ENCODE results near the gene EXOC6B. TPM values are rescaled to one million over a fixed set of nuclear protein-coding genes. Genes with fewer than 3 reads are reported as not detected.

Gene EXOC6B
- total RNA-seq, 2 donors from 2014 or later: 16.6 to 36.6 TPM

GRCh38 chr2:72413716-72414115 is 412.1 kb downstream of the EXOC6B start:
- intact Hi-C loops (cut with DNase I): no loop called here
- Histone ChIP-seq H3K27ac (no peak overlapping the region), H3K27me3 (replicated peaks; ENCODE audit: insufficient read depth) (no peaks in the 10 kb centered on the region), H3K4me3 (no peak overlapping the region), H3K4me1 (replicated peaks) (no peaks in the 10 kb centered on the region), H3K36me3 (no peaks in the 10 kb centered on the region), H3K9me3 (no peaks in the 10 kb centered on the region)
- no peak for DNase-seq (ENCODE audit: low spot score)
- no peak for TF ChIP-seq POLR2A (IDR thresholded peaks at IDR 0.05)
- 81% methylated on average over 1 of the region's 1 CpG for WGBS

DNA sequence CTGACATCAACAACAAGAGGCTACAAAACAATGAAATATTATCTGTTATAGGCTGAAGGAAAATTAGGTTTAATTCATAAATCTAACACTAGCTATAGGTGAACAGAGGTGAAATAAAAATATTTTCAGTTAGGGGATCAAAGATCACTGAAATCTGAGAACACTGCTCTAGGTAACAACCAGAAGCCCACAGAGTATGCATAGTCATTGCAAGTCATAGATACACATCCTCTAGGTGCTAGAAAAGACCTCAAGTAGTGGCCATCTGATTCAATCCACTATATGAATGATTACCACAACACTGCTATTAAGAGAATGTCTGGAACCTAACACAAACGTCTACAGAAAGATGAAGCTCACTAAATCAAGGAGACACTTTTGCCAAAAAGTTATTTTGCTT is 413.6 kb downstream of the EXOC6B start:
- Histone ChIP-seq H3K4me1 (replicated peaks) (no peaks in the 10 kb centered on the region), H3K36me3 (no peaks in the 10 kb centered on the region), H3K9me3 (no peaks in the 10 kb centered on the region), H3K27ac (no peak overlapping the region), H3K27me3 (replicated peaks; ENCODE audit: insufficient read depth) (no peaks in the 10 kb centered on the region), H3K4me3 (no peak overlapping the region)
- no peak for DNase-seq (ENCODE audit: low spot score)
- WGBS: 69% methylated on average over 1 of the region's 1 CpG
- no peak for TF ChIP-seq POLR2A (IDR thresholded peaks at IDR 0.05)
- TF ChIP-seq, protein P1, sequence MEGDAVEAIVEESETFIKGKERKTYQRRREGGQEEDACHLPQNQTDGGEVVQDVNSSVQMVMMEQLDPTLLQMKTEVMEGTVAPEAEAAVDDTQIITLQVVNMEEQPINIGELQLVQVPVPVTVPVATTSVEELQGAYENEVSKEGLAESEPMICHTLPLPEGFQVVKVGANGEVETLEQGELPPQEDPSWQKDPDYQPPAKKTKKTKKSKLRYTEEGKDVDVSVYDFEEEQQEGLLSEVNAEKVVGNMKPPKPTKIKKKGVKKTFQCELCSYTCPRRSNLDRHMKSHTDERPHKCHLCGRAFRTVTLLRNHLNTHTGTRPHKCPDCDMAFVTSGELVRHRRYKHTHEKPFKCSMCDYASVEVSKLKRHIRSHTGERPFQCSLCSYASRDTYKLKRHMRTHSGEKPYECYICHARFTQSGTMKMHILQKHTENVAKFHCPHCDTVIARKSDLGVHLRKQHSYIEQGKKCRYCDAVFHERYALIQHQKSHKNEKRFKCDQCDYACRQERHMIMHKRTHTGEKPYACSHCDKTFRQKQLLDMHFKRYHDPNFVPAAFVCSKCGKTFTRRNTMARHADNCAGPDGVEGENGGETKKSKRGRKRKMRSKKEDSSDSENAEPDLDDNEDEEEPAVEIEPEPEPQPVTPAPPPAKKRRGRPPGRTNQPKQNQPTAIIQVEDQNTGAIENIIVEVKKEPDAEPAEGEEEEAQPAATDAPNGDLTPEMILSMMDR (IDR thresholded peaks at IDR 0.05): no peak
- TF ChIP-seq POLR2AphosphoS5 (IDR thresholded peaks at IDR 0.05): no peak
- intact Hi-C loops (cut with DNase I): no loop called here

DNA sequence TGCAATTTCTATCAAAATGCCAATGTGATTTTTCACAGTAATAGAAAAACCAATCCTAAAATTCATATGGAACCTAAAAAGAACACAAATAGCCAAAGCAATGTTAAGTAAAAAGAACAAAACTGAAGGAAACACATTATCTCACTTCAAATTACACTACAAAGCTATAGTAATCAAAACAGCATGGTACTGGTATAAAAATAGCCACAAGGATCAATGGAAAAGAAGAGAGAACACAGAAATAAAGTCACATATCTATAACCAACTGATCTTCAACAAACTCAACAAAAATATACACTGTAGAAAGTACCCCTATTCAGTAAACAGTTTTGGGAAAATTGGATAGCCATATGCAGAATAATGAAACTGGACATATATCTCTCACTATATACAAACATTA is 426.0 kb downstream of the EXOC6B start:
- no peaks in the 10 kb centered on the region for H3K4me1 ChIP-seq (replicated peaks)
- intact Hi-C loops (cut with DNase I): no loop called here

DNA sequence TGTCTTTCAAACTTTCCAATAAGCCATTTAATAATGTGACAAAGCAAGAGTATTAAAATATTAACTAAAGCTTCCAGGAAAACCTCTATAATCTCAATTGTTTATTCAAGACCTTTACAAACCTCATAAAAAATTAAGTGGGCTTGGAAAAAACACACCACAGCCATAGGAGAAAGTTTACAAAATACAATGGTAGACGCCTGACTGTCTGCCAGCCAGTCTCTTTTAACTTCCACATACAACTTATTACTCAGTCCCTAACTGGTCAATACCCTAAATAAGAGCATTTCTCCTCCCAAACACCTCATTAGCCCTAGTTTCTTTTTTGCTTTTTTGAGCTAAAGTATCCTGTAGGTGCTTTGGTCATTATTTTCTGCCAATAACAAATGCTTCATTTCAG is 430.7 kb downstream of the EXOC6B start:
- Histone ChIP-seq H3K4me3 (no peak overlapping the region), H3K27me3 (replicated peaks; ENCODE audit: insufficient read depth) (no peaks in the 10 kb centered on the region), H3K27ac (no peak overlapping the region), H3K36me3 (no peaks in the 10 kb centered on the region), H3K4me1 (replicated peaks) (no peaks in the 10 kb centered on the region), H3K9me3 (no peaks in the 10 kb centered on the region)
- no peak for DNase-seq (ENCODE audit: low spot score)
- WGBS: 28% methylated on average over 1 of the region's 1 CpG
- TF ChIP-seq POLR2A (IDR thresholded peaks at IDR 0.05) (no peak), POLR2AphosphoS5 (IDR thresholded peaks at IDR 0.05) (no peak)
- TF ChIP-seq, protein P1 (IDR thresholded peaks at IDR 0.05): no peak
- intact Hi-C loops (cut with DNase I): no loop called here

More for the DNA sequence above, 426.0 kb downstream of the EXOC6B start:
- no peak for DNase-seq (ENCODE audit: low spot score)
- Histone ChIP-seq H3K27me3 (replicated peaks; ENCODE audit: insufficient read depth) (no peaks in the 10 kb centered on the region), H3K4me3 (no peak overlapping the region), H3K9me3 (no peaks in the 10 kb centered on the region), H3K36me3 (no peaks in the 10 kb centered on the region), H3K27ac (no peak overlapping the region)
- TF ChIP-seq POLR2AphosphoS5 (IDR thresholded peaks at IDR 0.05) (no peak), POLR2A (IDR thresholded peaks at IDR 0.05) (no peak)
- TF ChIP-seq, protein P1 (IDR thresholded peaks at IDR 0.05): no peak

- DNase-seq (ENCODE audit: low spot score): no peak
- H3K27me3 ChIP-seq (replicated peaks; ENCODE audit: insufficient read depth): no peaks in the 10 kb centered on the region
- no peak overlapping the region for H3K27ac ChIP-seq
- intact Hi-C loops (cut with DNase I): no loop called here
- no peaks in the 10 kb centered on the region for H3K4me1 ChIP-seq (replicated peaks)
- TF ChIP-seq, protein P1 (IDR thresholded peaks at IDR 0.05): no peak
- TF ChIP-seq POLR2AphosphoS5 (IDR thresholded peaks at IDR 0.05) (no peak), POLR2A (IDR thresholded peaks at IDR 0.05) (no peak)
- no peaks in the 10 kb centered on the region for H3K36me3 ChIP-seq
- H3K4me3 ChIP-seq: no peak overlapping the region
- H3K9me3 ChIP-seq: no peaks in the 10 kb centered on the region
Measured at GRCh38 chr2:72394541-72395070, 431.2 kb downstream of the EXOC6B start.

All from prostate gland (tissue), 2 donors.